ENCODE results near the gene COMMD7. TPM values are rescaled to one million over a fixed set of nuclear protein-coding genes. Genes with fewer than 3 reads are reported as not detected.

Gene COMMD7
- total and polyA plus RNA-seq, 7 donors = 15.9 to 55.4 (median 41.0) TPM

GRCh38 chr20:32763202-32764004, 20.1 kb upstream of the COMMD7 start:
- H3K27me3 ChIP-seq (ENCODE audit: insufficient read depth in 3 of 3, low read length in 2 of 3) = no peaks in the 10 kb centered on the region
- no peaks in the 10 kb centered on the region for H3K9me3 ChIP-seq
- H3K4me1 ChIP-seq = peaks cover 8% of the 10 kb centered on the region
- no peak for TF ChIP-seq CTCF (IDR thresholded peaks at IDR 0.05)
- intact Hi-C loops (cut with DNase I) = no loop called here
- 26 to 30% (median 28%) methylated on average over 36 to 40 of the region's 40 CpGs for WGBS, 3 donors
- DNase-seq (no peak), ATAC-seq (peak in 2 of 4 donors; percentile 31 to 34)
- H3K36me3 ChIP-seq (ENCODE audit: insufficient read depth in 1 of 2, low read depth in 1 of 2) = no peaks in the 10 kb centered on the region
- no peak overlapping the region for H3K27ac ChIP-seq
- peak overlapping the region; percentile 80 for H3K4me3 ChIP-seq

- no peak for TF ChIP-seq CTCF (IDR thresholded peaks at IDR 0.05)
- intact Hi-C loops (cut with DNase I) = no loop called here
- Histone ChIP-seq H3K9me3 (no peaks in the 10 kb centered on the region), H3K27ac (no peak overlapping the region), H3K4me3 (peak overlapping the region; percentile 80), H3K27me3 (ENCODE audit: insufficient read depth in 3 of 3, low read length in 2 of 3) (no peaks in the 10 kb centered on the region), H3K4me1 (peaks cover 8% of the 10 kb centered on the region), H3K36me3 (ENCODE audit: insufficient read depth in 1 of 2, low read depth in 1 of 2) (no peaks in the 10 kb centered on the region)
- peak in 2 of 4 donors; percentile 8 to 32 for ATAC-seq
- WGBS, 3 donors = 1 to 2% (median 1%) methylated on average over 27 to 30 of the region's 30 CpGs
- DNase-seq = no peak
Measured at GRCh38 chr20:32762754-32763201, 19.5 kb upstream of the COMMD7 start.

- TF ChIP-seq CTCF (IDR thresholded peaks at IDR 0.05) = peak; percentile 22
- no peaks in the 10 kb centered on the region for H3K9me3 ChIP-seq
- H3K36me3 ChIP-seq (ENCODE audit: insufficient read depth in 1 of 2, low read depth in 1 of 2) = no peaks in the 10 kb centered on the region
- no peak within 1 kb of the TSS for H3K27ac ChIP-seq
- H3K4me1 ChIP-seq = peaks cover 8% of the 10 kb centered on the region
- 1% methylated on average over 47 to 92 of the region's 92 CpGs for WGBS, 3 donors
- ATAC-seq = peak; percentile 84 to 94 (median 86)
- H3K4me3 ChIP-seq = peak within 1 kb of the TSS; percentile 80
- DNase-seq = peak; percentile 81 to 87
- H3K27me3 ChIP-seq (ENCODE audit: insufficient read depth in 3 of 3, low read length in 2 of 3) = no peaks in the 10 kb centered on the region
- intact Hi-C loops (cut with DNase I) = no loop called here
Measured at GRCh38 chr20:32761831-32762753, 18.8 kb upstream of the COMMD7 start, which contains the start of gene DNMT3B. Gene DNMT3B (plus strand): TSS chr20:32762385. CDS start chr20:32780324, 17,939 bp downstream.

GRCh38 chr20:32761417-32761830, 18.2 kb upstream of the COMMD7 start:
- peaks cover 8% of the 10 kb centered on the region for H3K4me1 ChIP-seq
- no peaks in the 10 kb centered on the region for H3K27me3 ChIP-seq (ENCODE audit: insufficient read depth in 3 of 3, low read length in 2 of 3)
- intact Hi-C loops (cut with DNase I) = no loop called here
- no peak for TF ChIP-seq CTCF (IDR thresholded peaks at IDR 0.05)
- no peaks in the 10 kb centered on the region for H3K36me3 ChIP-seq (ENCODE audit: insufficient read depth in 1 of 2, low read depth in 1 of 2)
- 38 to 44% (median 43%) methylated on average over 6 of the region's 6 CpGs for WGBS, 3 donors
- H3K9me3 ChIP-seq = no peaks in the 10 kb centered on the region
- no peak for ATAC-seq
- peak overlapping the region; percentile 80 for H3K4me3 ChIP-seq
- DNase-seq = no peak
- no peak overlapping the region for H3K27ac ChIP-seq

Data from psoas muscle (tissue), 8 donors.